ENCODE data around the gene ADRA2C.

ADRA2C gene

DNA sequence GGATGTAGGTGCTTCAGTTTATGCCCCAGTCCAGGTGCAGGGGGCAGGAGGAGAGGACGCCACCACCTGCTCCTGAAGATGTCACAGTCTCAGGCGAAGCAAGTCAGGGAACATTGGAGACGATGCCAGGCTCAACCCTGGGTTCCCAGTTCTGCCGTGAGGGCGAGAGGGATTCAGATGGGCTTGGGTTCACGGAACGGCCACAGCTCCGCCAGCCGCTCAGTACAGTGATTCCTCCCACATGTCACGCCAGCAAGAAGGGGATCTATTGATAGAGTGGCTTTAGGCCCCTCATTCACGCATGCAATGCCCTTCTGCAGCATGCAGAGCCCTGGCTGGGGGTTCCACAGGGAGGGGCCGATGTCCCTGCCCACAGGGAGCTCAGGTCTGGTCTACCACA lies 34.2 kb downstream of the ADRA2C start:
- no peak overlapping the region for H2AK5ac ChIP-seq (ENCODE audit: low read length, severe bottlenecking)
- no peak overlapping the region for H3K4me2 ChIP-seq (ENCODE audit: low read length, poor library complexity, severe bottlenecking)
- H2BK12ac ChIP-seq (ENCODE audit: low read length in 2 of 2) = no peak overlapping the region
- no peak overlapping the region for H3K9ac ChIP-seq (ENCODE audit: low read length)
- H3K27me3 ChIP-seq (ENCODE audit: control insufficient read depth in 1 of 2, insufficient read depth in 1 of 2, low read length in 2 of 2) = peaks cover 3 to 47% of the 10 kb centered on the region in 2 experiments
- no peaks in the 10 kb centered on the region for H3K4me1 ChIP-seq (ENCODE audit: control insufficient read depth, insufficient read depth, low read depth, low read length)
- peaks cover 19% of the 10 kb centered on the region for H3K9me3 ChIP-seq (ENCODE audit: control insufficient read depth, low read length)
- no peak overlapping the region for H2AFZ ChIP-seq (ENCODE audit: low read depth, low read length)
- no peak overlapping the region for H3K27ac ChIP-seq (ENCODE audit: low read length, poor library complexity, severe bottlenecking)
- H2BK5ac ChIP-seq (ENCODE audit: low read depth, low read length, poor library complexity, severe bottlenecking) = no peak overlapping the region
- no peaks in the 10 kb centered on the region for H3K79me1 ChIP-seq (replicated peaks; ENCODE audit: low read length, poor library complexity, severe bottlenecking)
- no peak overlapping the region for H4K91ac ChIP-seq (ENCODE audit: low read length)
- H3K4me3 ChIP-seq (ENCODE audit: insufficient read depth in 1 of 2, low read depth in 1 of 2, low read length in 2 of 2) = no peak overlapping the region
- no peak overlapping the region for H3K23ac ChIP-seq (ENCODE audit: low read length in 2 of 2)
- H3K14ac ChIP-seq (ENCODE audit: low read length in 2 of 2) = no peak overlapping the region
- H4K8ac ChIP-seq (ENCODE audit: low read length) = no peak overlapping the region
- H2BK15ac ChIP-seq (ENCODE audit: low read depth, poor library complexity, severe bottlenecking) = no peak overlapping the region
- no peak overlapping the region for H3K18ac ChIP-seq (ENCODE audit: low read depth in 1 of 2, low read length in 2 of 2)
- no peak overlapping the region for H2BK120ac ChIP-seq (ENCODE audit: low read depth, low read length)
- no peaks in the 10 kb centered on the region for H3K36me3 ChIP-seq (ENCODE audit: control insufficient read depth in 1 of 2, insufficient read depth in 2 of 2, low read depth in 1 of 2, low read length in 2 of 2)
- no peak for DNase-seq
- 72% methylated on average over 11 of the region's 12 CpGs for WGBS
- no peak overlapping the region for H3K4ac ChIP-seq (ENCODE audit: low read depth in 1 of 2, low read length in 2 of 2)

- H2BK120ac ChIP-seq (ENCODE audit: low read depth, low read length) = no peak overlapping the region
- no peak overlapping the region for H2BK15ac ChIP-seq (ENCODE audit: low read depth, poor library complexity, severe bottlenecking)
- H3K9me3 ChIP-seq (ENCODE audit: control insufficient read depth, low read length) = peaks cover 7% of the 10 kb centered on the region
- H2AFZ ChIP-seq (ENCODE audit: low read depth, low read length) = no peak overlapping the region
- H4K91ac ChIP-seq (ENCODE audit: low read length) = no peak overlapping the region
- no peak overlapping the region for H3K27ac ChIP-seq (ENCODE audit: low read length, poor library complexity, severe bottlenecking)
- no peak overlapping the region for H4K8ac ChIP-seq (ENCODE audit: low read length)
- H3K14ac ChIP-seq (ENCODE audit: low read length in 2 of 2) = no peak overlapping the region
- H3K4me1 ChIP-seq (ENCODE audit: control insufficient read depth, insufficient read depth, low read depth, low read length) = no peaks in the 10 kb centered on the region
- no peak overlapping the region for H3K4me2 ChIP-seq (ENCODE audit: low read length, poor library complexity, severe bottlenecking)
- no peak for DNase-seq
- H2AK5ac ChIP-seq (ENCODE audit: low read length, severe bottlenecking) = no peak overlapping the region
- WGBS = 90% methylated on average over 8 of the region's 8 CpGs
- H3K79me1 ChIP-seq (replicated peaks; ENCODE audit: low read length, poor library complexity, severe bottlenecking) = no peaks in the 10 kb centered on the region
- H2BK5ac ChIP-seq (ENCODE audit: low read depth, low read length, poor library complexity, severe bottlenecking) = no peak overlapping the region
- H3K4me3 ChIP-seq (ENCODE audit: insufficient read depth in 1 of 2, low read depth in 1 of 2, low read length in 2 of 2) = no peak overlapping the region
- H3K36me3 ChIP-seq (ENCODE audit: control insufficient read depth in 1 of 2, insufficient read depth in 2 of 2, low read depth in 1 of 2, low read length in 2 of 2) = no peaks in the 10 kb centered on the region
- no peak overlapping the region for H3K23ac ChIP-seq (ENCODE audit: low read length in 2 of 2)
- H3K4ac ChIP-seq (ENCODE audit: low read depth in 1 of 2, low read length in 2 of 2) = no peak overlapping the region
- H3K9ac ChIP-seq (ENCODE audit: low read length) = no peak overlapping the region
- H3K27me3 ChIP-seq (ENCODE audit: control insufficient read depth in 1 of 2, insufficient read depth in 1 of 2, low read length in 2 of 2) = peaks cover 3 to 54% of the 10 kb centered on the region in 2 experiments
- H2BK12ac ChIP-seq (ENCODE audit: low read length in 2 of 2) = no peak overlapping the region
- no peak overlapping the region for H3K18ac ChIP-seq (ENCODE audit: low read depth in 1 of 2, low read length in 2 of 2)
Observed at GRCh38 chr4:3801521-3801920, 35.3 kb downstream of the ADRA2C start.

GRCh38 chr4:3801931-3802550 lies 35.9 kb downstream of the ADRA2C start:
- Histone ChIP-seq H4K8ac (ENCODE audit: low read length) (no peak overlapping the region), H2BK120ac (ENCODE audit: low read depth, low read length) (no peak overlapping the region), H3K14ac (ENCODE audit: low read length in 2 of 2) (no peak overlapping the region), H3K4me1 (ENCODE audit: control insufficient read depth, insufficient read depth, low read depth, low read length) (no peaks in the 10 kb centered on the region), H3K9me3 (ENCODE audit: control insufficient read depth, low read length) (peaks cover 2% of the 10 kb centered on the region), H3K9ac (ENCODE audit: low read length) (no peak overlapping the region), H3K4ac (ENCODE audit: low read depth in 1 of 2, low read length in 2 of 2) (no peak overlapping the region), H2BK15ac (ENCODE audit: low read depth, poor library complexity, severe bottlenecking) (no peak overlapping the region), H3K23ac (ENCODE audit: low read length in 2 of 2) (no peak overlapping the region), H3K18ac (ENCODE audit: low read depth in 1 of 2, low read length in 2 of 2) (no peak overlapping the region), H4K91ac (ENCODE audit: low read length) (no peak overlapping the region), H3K36me3 (ENCODE audit: control insufficient read depth in 1 of 2, insufficient read depth in 2 of 2, low read depth in 1 of 2, low read length in 2 of 2) (no peaks in the 10 kb centered on the region), H3K4me3 (ENCODE audit: insufficient read depth in 1 of 2, low read depth in 1 of 2, low read length in 2 of 2) (no peak overlapping the region), H2AK5ac (ENCODE audit: low read length, severe bottlenecking) (no peak overlapping the region), H2BK5ac (ENCODE audit: low read depth, low read length, poor library complexity, severe bottlenecking) (no peak overlapping the region), H3K4me2 (ENCODE audit: low read length, poor library complexity, severe bottlenecking) (no peak overlapping the region), H2BK12ac (ENCODE audit: low read length in 2 of 2) (no peak overlapping the region), H3K27ac (ENCODE audit: low read length, poor library complexity, severe bottlenecking) (no peak overlapping the region), H2AFZ (ENCODE audit: low read depth, low read length) (no peak overlapping the region), H3K79me1 (replicated peaks; ENCODE audit: low read length, poor library complexity, severe bottlenecking) (no peaks in the 10 kb centered on the region), H3K27me3 (ENCODE audit: control insufficient read depth in 1 of 2, insufficient read depth in 1 of 2, low read length in 2 of 2) (peaks cover 3 to 54% of the 10 kb centered on the region in 2 experiments)
- whole genome bisulfite sequencing = 84% methylated on average over 15 of the region's 15 CpGs
- DNase-seq = no peak

DNA sequence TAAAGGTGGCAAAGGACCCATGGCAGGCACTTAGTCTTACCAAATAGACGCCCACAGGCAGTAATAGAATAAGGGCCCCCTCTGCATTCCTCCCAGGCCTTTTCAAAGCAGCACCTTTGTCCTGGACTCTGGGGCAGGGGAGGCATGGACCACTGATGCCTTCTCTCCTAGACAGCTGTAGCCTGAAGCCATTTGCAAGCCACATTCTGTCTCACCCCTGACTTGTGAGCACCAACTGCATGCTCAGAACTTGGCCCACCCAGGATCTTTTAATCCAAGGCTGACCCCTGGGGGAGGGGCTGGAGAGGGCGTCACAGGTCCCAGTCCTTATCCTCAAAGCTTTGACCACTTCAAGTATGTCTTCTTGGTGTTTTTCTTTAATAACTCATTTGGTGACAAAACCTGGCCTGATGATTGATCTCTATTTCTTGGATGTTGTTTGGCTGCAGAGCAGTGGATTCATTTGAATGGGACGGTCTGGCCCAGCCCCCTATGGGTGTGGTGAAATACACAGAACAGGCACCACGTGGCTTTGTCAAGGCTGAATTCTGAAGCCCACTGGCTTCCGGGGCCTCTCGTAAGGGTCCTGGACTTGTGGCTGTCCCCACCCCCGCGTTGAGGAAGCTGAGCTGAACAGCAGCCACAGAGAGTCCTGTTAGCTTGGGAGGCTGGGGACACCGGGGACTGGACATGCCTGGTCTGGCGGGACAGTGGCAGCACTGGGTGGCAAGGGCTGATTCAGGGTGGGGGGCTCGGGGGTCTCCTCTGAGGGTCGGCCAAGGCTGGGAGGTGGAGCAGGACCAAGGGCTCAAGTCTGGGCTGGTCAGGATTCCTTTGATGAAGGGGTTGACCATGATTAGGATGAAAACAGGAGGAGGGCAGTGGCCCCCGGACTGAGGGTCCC lies 36.6 kb downstream of the ADRA2C start:
- no peaks in the 10 kb centered on the region for H3K9me3 ChIP-seq (ENCODE audit: control insufficient read depth, low read length)
- no peak overlapping the region for H2BK12ac ChIP-seq (ENCODE audit: low read length in 2 of 2)
- no peaks in the 10 kb centered on the region for H3K4me1 ChIP-seq (ENCODE audit: control insufficient read depth, insufficient read depth, low read depth, low read length)
- H3K4me2 ChIP-seq (ENCODE audit: low read length, poor library complexity, severe bottlenecking) = no peak overlapping the region
- no peak overlapping the region for H3K23ac ChIP-seq (ENCODE audit: low read length in 2 of 2)
- no peak overlapping the region for H2BK120ac ChIP-seq (ENCODE audit: low read depth, low read length)
- H2AK5ac ChIP-seq (ENCODE audit: low read length, severe bottlenecking) = no peak overlapping the region
- H3K27ac ChIP-seq (ENCODE audit: low read length, poor library complexity, severe bottlenecking) = no peak overlapping the region
- H2BK15ac ChIP-seq (ENCODE audit: low read depth, poor library complexity, severe bottlenecking) = no peak overlapping the region
- H2BK5ac ChIP-seq (ENCODE audit: low read depth, low read length, poor library complexity, severe bottlenecking) = no peak overlapping the region
- H3K27me3 ChIP-seq (ENCODE audit: control insufficient read depth in 1 of 2, insufficient read depth in 1 of 2, low read length in 2 of 2) = peaks cover 5 to 61% of the 10 kb centered on the region in 2 experiments
- H3K4ac ChIP-seq (ENCODE audit: low read depth in 1 of 2, low read length in 2 of 2) = no peak overlapping the region
- no peak overlapping the region for H3K18ac ChIP-seq (ENCODE audit: low read depth in 1 of 2, low read length in 2 of 2)
- H3K4me3 ChIP-seq (ENCODE audit: insufficient read depth in 1 of 2, low read depth in 1 of 2, low read length in 2 of 2) = no peak overlapping the region
- H4K8ac ChIP-seq (ENCODE audit: low read length) = no peak overlapping the region
- H3K36me3 ChIP-seq (ENCODE audit: control insufficient read depth in 1 of 2, insufficient read depth in 2 of 2, low read depth in 1 of 2, low read length in 2 of 2) = no peaks in the 10 kb centered on the region
- 75% methylated on average over 12 of the region's 13 CpGs for WGBS
- H3K9ac ChIP-seq (ENCODE audit: low read length) = no peak overlapping the region
- no peak overlapping the region for H2AFZ ChIP-seq (ENCODE audit: low read depth, low read length)
- no peak overlapping the region for H3K14ac ChIP-seq (ENCODE audit: low read length in 2 of 2)
- no peak overlapping the region for H4K91ac ChIP-seq (ENCODE audit: low read length)
- no peaks in the 10 kb centered on the region for H3K79me1 ChIP-seq (replicated peaks; ENCODE audit: low read length, poor library complexity, severe bottlenecking)
- no peak for DNase-seq

Data from mesenchymal stem cell (in vitro differentiated cells and primary cell).